Peyer's patch (tissue), 4 donors: Measurements from ENCODE around the gene HNRNPH1. TPM values are rescaled to one million over a fixed set of nuclear protein-coding genes. Genes with fewer than 3 reads are reported as not detected.

ENCODE experiments used
- DNase-seq, 3 donors: peaks; one replicate each; pipeline ENCODE4 v3.0.0-alpha.2; 2017 to 2019
- H3K27ac ChIP-seq, 4 donors: fragments of 200-600 bp; sonication (generic); one replicate each; pipeline ENCODE4 v1.5.1; 2016 to 2019
- H3K27me3 ChIP-seq, 2 donors: fragments of 200-600 bp; sonication (generic); one replicate each; pipeline ENCODE4 v1.5.1; 2019
- H3K36me3 ChIP-seq, 3 donors: fragments of 200-600 bp; sonication (generic); one replicate each; pipeline ENCODE4 v1.5.1; 2016 to 2019
- H3K4me1 ChIP-seq, 4 donors: fragments of 200-600 bp; sonication (generic); one replicate each; pipeline ENCODE4 v1.5.1; 2016 to 2019
- H3K4me3 ChIP-seq, 4 donors: fragments of 200-600 bp; sonication (generic); 1 replicate in 3 of 4; 2 replicates in 1 of 4; pipeline ENCODE4 v1.5.1; 2016 to 2019; ENCODE audit warnings: mild to moderate bottlenecking in 1 of 4
- H3K9me3 ChIP-seq, 4 donors: fragments of 200-600 bp; sonication (generic); one replicate each; pipeline ENCODE4 v1.5.1; 2016 to 2019; ENCODE audit warnings: mild to moderate bottlenecking in 1 of 4
- POLR2A ChIP-seq, 2 donors: fragments of 450-650 bp; IDR thresholded peaks; one replicate each; pipeline ENCODE4 v1.5.1; 2017; ENCODE audit warnings: antibody characterized with exemption in 2 of 2, mild to moderate bottlenecking in 2 of 2, moderate library complexity in 2 of 2
- total RNA-seq, 4 donors: library from RNA; depleted of rRNA; stranded (reverse); fragments of >200 nt; gene quantifications; one replicate each; pipeline ENCODE4 v1.1.0, GENCODE V29; 2016
- TF ChIP-seq, protein P1 (sequence below), 6 experiments: fragments of 450-650 bp in 4 of 6; fragments of 200-600 bp in 2 of 6; sonication (generic) in 1 of 6; IDR thresholded peaks; one replicate each; pipeline ENCODE4 v1.5.1; 2017 to 2019; ENCODE audit warnings: antibody characterized with exemption in 6 of 6, mild to moderate bottlenecking in 3 of 6, moderate library complexity in 1 of 6

The HNRNPH1 gene
- total RNA-seq, 4 donors from 2014 or later: 566 to 2,149 (median 666) TPM

- no peaks in the 10 kb centered on the region for H3K27me3 ChIP-seq
- H3K4me3 ChIP-seq: peak overlapping the region; percentile 89 to 97 (median 94)
- DNase-seq: peak in 1 of 3 donors; percentile 59
- H3K27ac ChIP-seq: peak overlapping the region; percentile 99 to 100 (median 100)
- no peaks in the 10 kb centered on the region for H3K9me3 ChIP-seq
- H3K36me3 ChIP-seq: peaks cover 0 to 25% (median 4%) of the 10 kb centered on the region in 3 donors
- TF ChIP-seq POLR2A (IDR thresholded peaks at IDR 0.05): no peak
- TF ChIP-seq, protein P1, sequence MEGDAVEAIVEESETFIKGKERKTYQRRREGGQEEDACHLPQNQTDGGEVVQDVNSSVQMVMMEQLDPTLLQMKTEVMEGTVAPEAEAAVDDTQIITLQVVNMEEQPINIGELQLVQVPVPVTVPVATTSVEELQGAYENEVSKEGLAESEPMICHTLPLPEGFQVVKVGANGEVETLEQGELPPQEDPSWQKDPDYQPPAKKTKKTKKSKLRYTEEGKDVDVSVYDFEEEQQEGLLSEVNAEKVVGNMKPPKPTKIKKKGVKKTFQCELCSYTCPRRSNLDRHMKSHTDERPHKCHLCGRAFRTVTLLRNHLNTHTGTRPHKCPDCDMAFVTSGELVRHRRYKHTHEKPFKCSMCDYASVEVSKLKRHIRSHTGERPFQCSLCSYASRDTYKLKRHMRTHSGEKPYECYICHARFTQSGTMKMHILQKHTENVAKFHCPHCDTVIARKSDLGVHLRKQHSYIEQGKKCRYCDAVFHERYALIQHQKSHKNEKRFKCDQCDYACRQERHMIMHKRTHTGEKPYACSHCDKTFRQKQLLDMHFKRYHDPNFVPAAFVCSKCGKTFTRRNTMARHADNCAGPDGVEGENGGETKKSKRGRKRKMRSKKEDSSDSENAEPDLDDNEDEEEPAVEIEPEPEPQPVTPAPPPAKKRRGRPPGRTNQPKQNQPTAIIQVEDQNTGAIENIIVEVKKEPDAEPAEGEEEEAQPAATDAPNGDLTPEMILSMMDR (IDR thresholded peaks at IDR 0.05): peak in 2 of 6 experiments; percentile 24 to 25
- peaks cover 0 to 34% (median 18%) of the 10 kb centered on the region in 4 donors for H3K4me1 ChIP-seq
These were observed 653 bp upstream of the HNRNPH1 start for GRCh38 chr5:179623906-179624741.

DNA sequence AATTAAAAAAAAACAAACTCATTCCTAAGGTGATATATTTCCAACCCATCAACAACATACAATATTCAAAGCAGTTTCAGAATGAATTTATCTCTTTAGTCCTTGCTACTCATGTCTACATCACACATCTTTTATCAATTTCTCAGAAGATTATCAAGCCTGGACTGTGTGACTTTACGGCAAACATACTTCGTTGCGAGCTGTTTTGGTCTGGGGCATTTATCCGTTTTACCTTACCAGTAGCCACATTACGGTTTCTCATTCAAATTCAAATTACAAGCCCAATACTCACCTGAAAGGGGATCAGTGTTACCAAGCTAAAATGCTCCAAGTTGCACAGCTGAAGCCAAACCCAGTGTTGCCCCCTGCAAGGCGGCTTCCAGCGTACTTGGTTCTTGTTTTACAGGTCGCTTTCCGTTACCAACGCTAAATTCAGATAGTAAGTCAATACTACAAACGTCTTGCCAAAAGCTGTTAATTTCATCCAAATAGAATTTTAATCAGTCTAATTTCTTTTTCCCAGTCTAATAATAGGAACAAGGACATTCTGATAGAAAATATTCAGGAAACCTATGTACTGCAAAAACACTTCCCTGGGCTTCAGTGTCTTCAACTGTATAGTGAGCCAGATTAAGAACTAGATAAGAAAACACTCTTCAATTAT lies 1.8 kb downstream of the HNRNPH1 start:
- peak overlapping the region in 2 of 4 donors; percentile 99 to 100 for H3K27ac ChIP-seq
- TF ChIP-seq, protein P1 (IDR thresholded peaks at IDR 0.05): no peak
- TF ChIP-seq POLR2A (IDR thresholded peaks at IDR 0.05): no peak
- no peaks in the 10 kb centered on the region for H3K9me3 ChIP-seq
- H3K4me3 ChIP-seq: peak overlapping the region; percentile 89 to 97 (median 94)
- DNase-seq: peak in 1 of 3 donors; percentile 27
- H3K27me3 ChIP-seq: no peaks in the 10 kb centered on the region
- H3K4me1 ChIP-seq: peaks cover 0 to 42% (median 22%) of the 10 kb centered on the region in 4 donors
- peaks cover 0 to 49% (median 4%) of the 10 kb centered on the region in 3 donors for H3K36me3 ChIP-seq

- no peak for DNase-seq
- peaks cover 0 to 48% (median 23%) of the 10 kb centered on the region in 4 donors for H3K4me1 ChIP-seq
- H3K27ac ChIP-seq: peak overlapping the region in 2 of 4 donors; percentile 0 to 48
- peak overlapping the region in 3 of 4 donors; percentile 89 to 96 (median 92) for H3K4me3 ChIP-seq
- TF ChIP-seq POLR2A (IDR thresholded peaks at IDR 0.05): no peak
- TF ChIP-seq, protein P1 (IDR thresholded peaks at IDR 0.05): no peak
- peaks cover 0 to 58% (median 4%) of the 10 kb centered on the region in 3 donors for H3K36me3 ChIP-seq
- H3K27me3 ChIP-seq: no peaks in the 10 kb centered on the region
- no peaks in the 10 kb centered on the region for H3K9me3 ChIP-seq
These were observed 2.6 kb downstream of the HNRNPH1 start for GRCh38 chr5:179620703-179621350.

DNA sequence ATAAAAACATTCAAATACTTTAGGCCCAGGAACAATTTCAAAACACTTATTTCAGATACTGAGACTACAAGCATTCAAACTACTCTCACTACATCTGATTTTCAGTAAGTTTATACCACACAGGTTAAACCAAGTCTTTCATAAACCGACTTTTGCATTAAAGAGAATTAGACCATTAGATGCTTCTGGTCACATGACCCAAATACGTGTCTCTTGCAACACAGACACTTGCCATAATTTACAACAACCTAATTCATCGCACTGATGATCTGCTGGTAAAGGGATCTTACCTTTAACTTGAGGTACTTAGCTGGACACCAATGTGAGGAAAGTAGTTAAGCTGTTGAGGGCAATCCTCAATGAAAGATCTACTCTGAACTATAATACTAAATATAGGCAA lies 3.2 kb downstream of the HNRNPH1 start:
- H3K4me3 ChIP-seq: peak overlapping the region in 2 of 4 donors; percentile 89 to 92
- H3K27me3 ChIP-seq: no peaks in the 10 kb centered on the region
- H3K9me3 ChIP-seq: no peaks in the 10 kb centered on the region
- TF ChIP-seq POLR2A (IDR thresholded peaks at IDR 0.05): no peak
- TF ChIP-seq, protein P1 (IDR thresholded peaks at IDR 0.05): no peak
- H3K36me3 ChIP-seq: peaks cover 0 to 63% (median 4%) of the 10 kb centered on the region in 3 donors
- DNase-seq: no peak
- peak overlapping the region in 1 of 4 donors; percentile 0 for H3K27ac ChIP-seq
- peaks cover 0 to 51% (median 23%) of the 10 kb centered on the region in 4 donors for H3K4me1 ChIP-seq

DNA sequence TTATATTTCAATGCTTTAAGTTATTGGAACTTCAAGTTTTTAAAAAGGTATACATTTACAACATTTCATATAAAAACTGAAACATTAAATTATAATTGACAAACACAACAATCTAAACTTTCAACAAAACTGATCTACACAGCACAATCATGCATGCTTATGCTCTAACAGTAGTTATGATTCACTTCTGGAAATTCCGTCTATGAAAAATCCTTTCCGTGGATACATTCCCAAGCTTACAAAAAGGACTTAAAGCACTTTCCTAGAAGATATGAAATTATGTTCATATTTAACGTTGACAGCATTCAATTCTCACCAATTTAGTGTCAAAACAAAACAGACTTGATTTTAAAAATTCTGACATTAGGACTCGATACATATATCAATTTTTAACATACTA lies 3.7 kb downstream of the HNRNPH1 start:
- Histone ChIP-seq H3K4me3 (peak overlapping the region in 2 of 4 donors; percentile 89 to 92), H3K9me3 (no peaks in the 10 kb centered on the region), H3K4me1 (peaks cover 0 to 48% (median 23%) of the 10 kb centered on the region in 4 donors), H3K27ac (no peak overlapping the region), H3K27me3 (no peaks in the 10 kb centered on the region), H3K36me3 (peaks cover 0 to 68% (median 4%) of the 10 kb centered on the region in 3 donors)
- DNase-seq: no peak
- TF ChIP-seq, protein P1 (IDR thresholded peaks at IDR 0.05): no peak
- TF ChIP-seq POLR2A (IDR thresholded peaks at IDR 0.05): no peak
